GM12878 (cell line): Measurements from ENCODE around the gene OXCT1. TPM values are rescaled to one million over a fixed set of nuclear protein-coding genes. Genes with fewer than 3 reads are reported as not detected.

Experiments
- ATAC-seq: fragments of 200-7000 bp; cut with Tn5 transposase; 3 replicates; pipeline ENCODE4 v1.9.1; 2020; ENCODE audit warnings: mild to moderate bottlenecking, moderate library complexity
- BruUV-seq: library from RNA; stranded (reverse); fragments of 400-500 nt; replicated peaks from 2 replicates; lab custom pipeline; 2021; lab: Mats Ljungman, UMichigan
- CTCF ChIA-PET: fragments of 300-600 bp; sonication (Branson Sonifier 250); formaldehyde crosslinking; extraction: SDS; loops from one replicate; lab custom pipeline; 2021; ENCODE audit warnings: inconsistent platforms; lab: Yijun Ruan, JAX
- POLR2A ChIA-PET: fragments of 350-600 bp; formaldehyde crosslinking; extraction: SDS; loops from one replicate; lab custom pipeline; 2021; ENCODE audit warnings: inconsistent platforms; lab: Charles Lee
- RAD21 ChIA-PET: fragments of 300-600 bp; sonication (Branson Sonifier 250); formaldehyde crosslinking; loops from one replicate; lab custom pipeline; 2023; ENCODE audit warnings: antibody characterized with exemption; ENCODE audit not compliant: unreplicated experiment; lab: Charles Lee
- SMC1A ChIA-PET: fragments of 300-600 bp; sonication (Branson Sonifier 250); formaldehyde crosslinking; loops from one replicate; lab custom pipeline; 2023; ENCODE audit not compliant: unreplicated experiment, uncharacterized antibody; lab: Charles Lee
- DNase-seq: peaks from one replicate; pipeline ENCODE4 v3.0.0-alpha.2; 2011; ENCODE audit warnings: low read depth, low spot score
- FAIRE-seq: peaks from 3 replicates; lab custom pipeline; 2011; peaks lifted over from hg19 to GRCh38; lab: Jason Lieb, UNC
- H2AFZ ChIP-seq: 2 replicates; pipeline ENCODE4 v1.6.0; 2011; ENCODE audit warnings: low read depth, low read length, control low read depth; ENCODE audit not compliant: control insufficient read depth
- H3K27ac ChIP-seq: 2 replicates; pipeline ENCODE4 v1.5.1; 2011; ENCODE audit warnings: control low read depth; ENCODE audit not compliant: control insufficient read depth, insufficient read depth
- H3K27me3 ChIP-seq, 2 experiments: replicated peaks in 1 of 2; 2 replicates each; pipeline versions ENCODE4 v1.6.0 to v1.6.1; 2011; ENCODE audit warnings: low read length in 1 of 2; ENCODE audit not compliant: control insufficient read depth in 2 of 2, insufficient read depth in 2 of 2
- H3K36me3 ChIP-seq, 2 experiments: 2 replicates each; pipeline ENCODE4 v1.5.1; 2011; ENCODE audit warnings: low read length in 1 of 2; ENCODE audit not compliant: control insufficient read depth in 2 of 2, insufficient read depth in 2 of 2
- H3K4me1 ChIP-seq: 2 replicates; pipeline ENCODE4 v1.6.1; 2011; ENCODE audit warnings: mild to moderate bottlenecking, low read length, moderate library complexity, mixed read lengths; ENCODE audit not compliant: control insufficient read depth, insufficient read depth
- H3K4me2 ChIP-seq: 2 replicates; pipeline ENCODE4 v1.6.0; 2011; ENCODE audit warnings: control low read depth; ENCODE audit not compliant: control insufficient read depth, insufficient read depth
- H3K4me3 ChIP-seq: fragments of 200-600 bp; sonication (generic); 2 replicates; pipeline ENCODE4 v1.5.1; 2016
- H3K79me2 ChIP-seq: 2 replicates; pipeline ENCODE4 v1.6.0; 2011; ENCODE audit warnings: low read length; ENCODE audit not compliant: control insufficient read depth, insufficient read depth
- H3K9ac ChIP-seq: 2 replicates; pipeline ENCODE4 v1.8.0; 2011; ENCODE audit warnings: low read length, control low read depth, mixed read lengths; ENCODE audit not compliant: control insufficient read depth, insufficient read depth
- H3K9me3 ChIP-seq: replicated peaks from 3 replicates; pipeline ENCODE4 v1.5.1; 2011; ENCODE audit warnings: mild to moderate bottlenecking, low read length; ENCODE audit not compliant: control insufficient read depth, insufficient read depth
- H4K20me1 ChIP-seq: 2 replicates; pipeline ENCODE4 v1.6.0; 2011; ENCODE audit not compliant: control insufficient read depth, insufficient read depth
- BCLAF1 ChIP-seq: fragments of 450-650 bp; IDR thresholded peaks from 2 replicates; pipeline ENCODE4 v1.6.1; 2017; ENCODE audit warnings: antibody characterized with exemption, mild to moderate bottlenecking, moderate library complexity
- E2F4 ChIP-seq: IDR thresholded peaks from 2 replicates; pipeline ENCODE4 v1.6.1; 2012; ENCODE audit warnings: low read depth, low read length, improper control_type of control experiment
- IKZF2 ChIP-seq, 2 experiments: fragments of 450-650 bp; IDR thresholded peaks; 2 replicates each; pipeline ENCODE4 v1.6.1; 2017; ENCODE audit warnings: mild to moderate bottlenecking in 2 of 2, moderate library complexity in 2 of 2
- KDM1A ChIP-seq: fragments of 200-600 bp; sonication (generic); IDR thresholded peaks from 2 replicates; pipeline ENCODE4 v1.6.1; 2016; ENCODE audit warnings: borderline replicate concordance
- POLR2A ChIP-seq: IDR thresholded peaks from 2 replicates; pipeline ENCODE4 v1.6.1; 2011; ENCODE audit warnings: low read depth, mild to moderate bottlenecking, low read length
- RAD21 ChIP-seq: IDR thresholded peaks from 2 replicates; pipeline ENCODE4 v1.6.1; 2011; ENCODE audit warnings: mild to moderate bottlenecking, low read depth, low read length, moderate library complexity; ENCODE audit not compliant: insufficient read depth
- TAF1 ChIP-seq: IDR thresholded peaks from 2 replicates; pipeline ENCODE4 v1.6.1; 2011; ENCODE audit warnings: mild to moderate bottlenecking, low read depth, low read length, borderline replicate concordance
- TBL1XR1 ChIP-seq: IDR thresholded peaks from 2 replicates; pipeline ENCODE4 v1.6.1; 2012; ENCODE audit warnings: low read depth, low read length, improper control_type of control experiment
- ZNF622 ChIP-seq: fragments of 450-650 bp; IDR thresholded peaks from 2 replicates; pipeline ENCODE4 v1.6.1; 2017; ENCODE audit warnings: mild to moderate bottlenecking, inconsistent platforms
- WGBS: methylation state at CpG from one replicate; pipeline ENCODE4 v1.1.6; 2016; ENCODE audit warnings: low lambda C conversion rate; ENCODE audit not compliant: insufficient replicate concordance, insufficient coverage; ENCODE audit errors: missing lambda C conversion rate; 5-methylcytosine and 5-hydroxymethylcytosine counted together
- in situ Hi-C: fragments of 300-500 bp; cut with MboI; formaldehyde crosslinking; loops from 9 replicates; pipeline ENCODE4 v1.14.3; 2018; ENCODE audit warnings: mixed read lengths
- intact Hi-C: fragments of 100-400 bp; cut with micrococcal nuclease; formaldehyde crosslinking; loops from one replicate; pipeline ENCODE4 v1.14.2; 2022; ENCODE audit not compliant: unreplicated experiment
- polyA plus RNA-seq, 11 experiments: library from polyadenylated mRNA; depleted of rRNA in 4 of 11; unstranded in 6 of 11; stranded (reverse) in 5 of 11; fragments of >200 nt; fragmentation: Nextera tagmentation in 4 of 11; fragmentation: Illumina TruSeq in 1 of 11; extraction: Ambion mirVana in 4 of 11; extraction: Trizol in 1 of 11; gene quantifications; 1 replicate in 1 of 11; 2 replicates in 10 of 11; pipeline versions ENCODE4 v1.2.1 to v1.2.3, GENCODE V29; 2011 to 2016; ENCODE audit warnings: inconsistent platforms in 2 of 11, missing spikeins in 2 of 11, low read depth in 1 of 11
- total RNA-seq, 4 experiments: library from RNA; depleted of rRNA in 3 of 4; stranded (reverse); fragments of >200 nt in 3 of 4; fragmentation: Illumina TruSeq in 1 of 4; extraction: Trizol in 1 of 4; gene quantifications; 2 replicates each; pipeline versions ENCODE4 v1.2.1 to v1.2.3, GENCODE V29; 2013 to 2021
- TF ChIP-seq, protein P1 (sequence below): fragments of 450-650 bp; IDR thresholded peaks from 2 replicates; pipeline ENCODE4 v1.6.1; 2018; ENCODE audit warnings: mild to moderate bottlenecking, low read depth, moderate library complexity; ENCODE audit not compliant: partially characterized antibody
- TF ChIP-seq, protein P2 (sequence below): fragments of 450-650 bp; IDR thresholded peaks from 2 replicates; pipeline ENCODE4 v1.6.1; 2016; ENCODE audit warnings: mild to moderate bottlenecking, moderate library complexity, borderline replicate concordance

Gene OXCT1
- total and polyA plus RNA-seq, 10 of the 15 experiments (the other 5 are each of a cell fraction or from before 2014, with no cell fraction given): 46.9 to 103 (median 70.5) TPM

GRCh38 chr5:41908374-41909079, 38.3 kb upstream of the OXCT1 start:
- no peak for DNase-seq
- SMC1A ChIA-PET: no interaction called here
- peaks cover 5% of the 10 kb centered on the region for H3K4me1 ChIP-seq
- H3K4me3 ChIP-seq: no peak overlapping the region
- no peaks in the 10 kb centered on the region; the same call in 2 of the 3 replicates for H3K9me3 ChIP-seq
- RAD21 ChIA-PET: interaction anchor here (1.3 kb wide), 1 partner anchor 148 kb away, joined by 5 read pairs; no protein-coding TSS in a partner anchor
- WGBS: 78% methylated on average over 4 of the region's 4 CpGs
- no peak for FAIRE-seq
- intact Hi-C loops: no loop called here
- H3K27ac ChIP-seq: no peak overlapping the region
- no peak overlapping the region for H3K9ac ChIP-seq
- H3K36me3 ChIP-seq: peaks cover 2 to 22% of the 10 kb centered on the region in 2 experiments; a peak in 3 of 4 replicates
- no peak overlapping the region for H3K4me2 ChIP-seq
- in situ Hi-C loops: loop anchor here (25.0 kb wide), 1 partner anchor 1704 kb away; the partner anchor contains the start of gene NNT
- peaks cover 29% of the 10 kb centered on the region for H3K79me2 ChIP-seq
- ATAC-seq: no peak
- H3K27me3 ChIP-seq: no peaks in the 10 kb centered on the region
- CTCF ChIA-PET: no interaction called here
- no peaks in the 10 kb centered on the region for H4K20me1 ChIP-seq
- no TSS peak for BruUV-seq
- POLR2A ChIA-PET: no interaction called here
- H2AFZ ChIP-seq: no peak overlapping the region
- TF ChIP-seq IKZF2 (IDR thresholded peaks at IDR 0.05) (no peak), KDM1A (no peak), BCLAF1 (no peak), TAF1 (no peak), E2F4 (no peak), RAD21 (no peak), POLR2A (no peak), TBL1XR1 (no peak), ZNF622 (no peak)
- TF ChIP-seq, protein P1, sequence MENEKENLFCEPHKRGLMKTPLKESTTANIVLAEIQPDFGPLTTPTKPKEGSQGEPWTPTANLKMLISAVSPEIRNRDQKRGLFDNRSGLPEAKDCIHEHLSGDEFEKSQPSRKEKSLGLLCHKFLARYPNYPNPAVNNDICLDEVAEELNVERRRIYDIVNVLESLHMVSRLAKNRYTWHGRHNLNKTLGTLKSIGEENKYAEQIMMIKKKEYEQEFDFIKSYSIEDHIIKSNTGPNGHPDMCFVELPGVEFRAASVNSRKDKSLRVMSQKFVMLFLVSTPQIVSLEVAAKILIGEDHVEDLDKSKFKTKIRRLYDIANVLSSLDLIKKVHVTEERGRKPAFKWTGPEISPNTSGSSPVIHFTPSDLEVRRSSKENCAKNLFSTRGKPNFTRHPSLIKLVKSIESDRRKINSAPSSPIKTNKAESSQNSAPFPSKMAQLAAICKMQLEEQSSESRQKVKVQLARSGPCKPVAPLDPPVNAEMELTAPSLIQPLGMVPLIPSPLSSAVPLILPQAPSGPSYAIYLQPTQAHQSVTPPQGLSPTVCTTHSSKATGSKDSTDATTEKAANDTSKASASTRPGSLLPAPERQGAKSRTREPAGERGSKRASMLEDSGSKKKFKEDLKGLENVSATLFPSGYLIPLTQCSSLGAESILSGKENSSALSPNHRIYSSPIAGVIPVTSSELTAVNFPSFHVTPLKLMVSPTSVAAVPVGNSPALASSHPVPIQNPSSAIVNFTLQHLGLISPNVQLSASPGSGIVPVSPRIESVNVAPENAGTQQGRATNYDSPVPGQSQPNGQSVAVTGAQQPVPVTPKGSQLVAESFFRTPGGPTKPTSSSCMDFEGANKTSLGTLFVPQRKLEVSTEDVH: no peak
- TF ChIP-seq, protein P2, sequence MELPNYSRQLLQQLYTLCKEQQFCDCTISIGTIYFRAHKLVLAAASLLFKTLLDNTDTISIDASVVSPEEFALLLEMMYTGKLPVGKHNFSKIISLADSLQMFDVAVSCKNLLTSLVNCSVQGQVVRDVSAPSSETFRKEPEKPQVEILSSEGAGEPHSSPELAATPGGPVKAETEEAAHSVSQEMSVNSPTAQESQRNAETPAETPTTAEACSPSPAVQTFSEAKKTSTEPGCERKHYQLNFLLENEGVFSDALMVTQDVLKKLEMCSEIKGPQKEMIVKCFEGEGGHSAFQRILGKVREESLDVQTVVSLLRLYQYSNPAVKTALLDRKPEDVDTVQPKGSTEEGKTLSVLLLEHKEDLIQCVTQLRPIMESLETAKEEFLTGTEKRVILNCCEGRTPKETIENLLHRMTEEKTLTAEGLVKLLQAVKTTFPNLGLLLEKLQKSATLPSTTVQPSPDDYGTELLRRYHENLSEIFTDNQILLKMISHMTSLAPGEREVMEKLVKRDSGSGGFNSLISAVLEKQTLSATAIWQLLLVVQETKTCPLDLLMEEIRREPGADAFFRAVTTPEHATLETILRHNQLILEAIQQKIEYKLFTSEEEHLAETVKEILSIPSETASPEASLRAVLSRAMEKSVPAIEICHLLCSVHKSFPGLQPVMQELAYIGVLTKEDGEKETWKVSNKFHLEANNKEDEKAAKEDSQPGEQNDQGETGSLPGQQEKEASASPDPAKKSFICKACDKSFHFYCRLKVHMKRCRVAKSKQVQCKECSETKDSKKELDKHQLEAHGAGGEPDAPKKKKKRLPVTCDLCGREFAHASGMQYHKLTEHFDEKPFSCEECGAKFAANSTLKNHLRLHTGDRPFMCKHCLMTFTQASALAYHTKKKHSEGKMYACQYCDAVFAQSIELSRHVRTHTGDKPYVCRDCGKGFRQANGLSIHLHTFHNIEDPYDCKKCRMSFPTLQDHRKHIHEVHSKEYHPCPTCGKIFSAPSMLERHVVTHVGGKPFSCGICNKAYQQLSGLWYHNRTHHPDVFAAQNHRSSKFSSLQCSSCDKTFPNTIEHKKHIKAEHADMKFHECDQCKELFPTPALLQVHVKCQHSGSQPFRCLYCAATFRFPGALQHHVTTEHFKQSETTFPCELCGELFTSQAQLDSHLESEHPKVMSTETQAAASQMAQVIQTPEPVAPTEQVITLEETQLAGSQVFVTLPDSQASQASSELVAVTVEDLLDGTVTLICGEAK: no peak
